G401 (cell line): ENCODE results near the gene OR6B3. TPM values are rescaled to one million over a fixed set of nuclear protein-coding genes. Genes with fewer than 3 reads are reported as not detected.

Experiments used
- DNase-seq: peaks from one replicate; pipeline ENCODE4 v3.0.0-alpha.2; 2015; ENCODE audit warnings: low spot score
- in situ Hi-C: cut with HindIII; loops from 2 replicates; pipeline ENCODE4 v1.10.0; 2016; ENCODE audit warnings: low sequenced_read_pairs, mixed read lengths
- total RNA-seq: library from RNA; depleted of rRNA; stranded (reverse); fragments of >200 nt; shearing (Covaris generic); gene quantifications from 2 replicates; pipeline ENCODE4 v1.2.3, GENCODE V29; 2014; rRNA removed

Gene OR6B3
- total RNA-seq, 1 experiment from 2014 or later: not detected

DNA sequence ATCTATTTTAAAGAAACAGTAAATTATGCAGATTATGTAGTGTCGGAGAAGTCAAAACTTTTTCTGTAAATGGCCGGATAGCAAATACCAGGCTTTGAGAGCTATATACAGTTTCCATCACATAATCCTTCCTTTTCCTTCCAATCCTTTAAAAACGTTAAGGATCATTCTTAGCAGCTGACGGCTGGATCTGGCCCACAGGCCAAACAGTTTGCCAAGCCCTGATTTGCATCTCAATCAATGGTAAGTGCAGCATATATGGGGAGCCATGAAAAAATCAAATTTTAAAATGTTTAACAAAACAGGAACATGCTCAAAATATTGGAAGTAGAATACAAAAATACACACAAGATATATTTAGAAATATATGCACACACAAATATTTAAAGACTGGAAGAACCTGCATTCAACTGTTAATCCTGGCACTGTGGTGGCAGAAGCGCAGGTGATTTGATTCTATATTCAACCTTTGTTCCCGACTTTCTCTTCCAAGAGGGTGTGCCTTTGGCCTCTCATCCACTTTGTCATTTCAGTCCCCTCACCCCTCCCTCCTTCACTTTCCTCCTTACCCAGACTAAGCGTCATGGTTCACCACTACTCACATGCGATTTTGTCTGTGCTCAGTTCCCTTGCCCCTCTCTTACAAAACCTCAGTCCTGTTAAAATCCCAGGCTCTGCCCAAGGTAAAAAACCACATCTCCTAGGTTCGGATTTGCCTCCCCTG, 55.5 kb downstream of the OR6B3 start:
- in situ Hi-C loops: no loop called here
- DNase-seq: no peak

Other genes starting within 250 kb of the OR6B3 start
- 274 and 297 TPM in 2 replicates for gene NDUFA10, start 28.2 kb downstream of the OR6B3 start, total RNA-seq
- gene OR6B2, start 23.1 kb downstream of the OR6B3 start, total RNA-seq: not detected in 2 replicates
- gene COPS9, start 82.8 kb upstream of the OR6B3 start, total RNA-seq: 221 and 260 TPM in 2 replicates
- gene OTOS, start 87.1 kb upstream of the OR6B3 start, total RNA-seq: not detected in 2 replicates